CD4-positive, alpha-beta memory T cell (primary cell): ENCODE results near the gene MARCHF5. TPM values are rescaled to one million over a fixed set of nuclear protein-coding genes. Genes with fewer than 3 reads are reported as not detected.

Source experiments
- CTCF ChIA-PET: fragments of 350-600 bp; sonication (Branson Sonifier 250); formaldehyde crosslinking; loops from one replicate; lab custom pipeline; 2021; ENCODE audit warnings: inconsistent platforms; ENCODE audit not compliant: partially characterized antibody; lab: Charles Lee
- POLR2A ChIA-PET: fragments of 350-600 bp; sonication (Branson Sonifier 250); formaldehyde crosslinking; loops from one replicate; lab custom pipeline; 2021; ENCODE audit not compliant: partially characterized antibody; lab: Charles Lee
- DNase-seq, 5 donors: peaks; one replicate each; pipeline versions ENCODE4 v3.0.0 to v3.0.0-alpha.2; 2020 to 2022; ENCODE audit warnings: mixed read lengths in 1 of 5
- H3K27ac ChIP-seq: one replicate; pipeline ENCODE4 v1.7.0; 2013; ENCODE audit warnings: low read depth, low read length
- H3K27me3 ChIP-seq: 2 replicates; pipeline ENCODE4 v1.7.0; 2013; ENCODE audit warnings: mild to moderate bottlenecking, low read length, moderate library complexity; ENCODE audit not compliant: insufficient read depth
- H3K36me3 ChIP-seq: 2 replicates; pipeline ENCODE4 v1.7.0; 2013; ENCODE audit warnings: mild to moderate bottlenecking, low read length, moderate library complexity; ENCODE audit not compliant: insufficient read depth
- H3K4me1 ChIP-seq: 2 replicates; pipeline ENCODE4 v1.7.0; 2013; ENCODE audit warnings: mild to moderate bottlenecking, low read length, moderate library complexity; ENCODE audit not compliant: insufficient read depth
- H3K4me3 ChIP-seq, 2 donors: one replicate each; pipeline ENCODE4 v1.7.0; 2013; ENCODE audit warnings: low read length in 2 of 2, mild to moderate bottlenecking in 1 of 2
- H3K9me3 ChIP-seq, 2 donors: one replicate each; pipeline ENCODE4 v1.7.0; 2013; ENCODE audit warnings: low read length in 2 of 2, control low read depth in 1 of 2; ENCODE audit not compliant: control insufficient read depth in 1 of 2
- H3K27ac Mint-ChIP-seq, 7 donors: one replicate each; pipeline ENCODE4 v1.8.0; 2020 to 2021; ENCODE audit warnings: mixed read lengths in 7 of 7, mild to moderate bottlenecking in 6 of 7, inconsistent platforms in 3 of 7, moderate library complexity in 3 of 7
- H3K27me3 Mint-ChIP-seq, 2 donors: one replicate each; pipeline ENCODE4 v1.8.0; 2020 to 2021; ENCODE audit warnings: mixed read lengths in 2 of 2
- H3K36me3 Mint-ChIP-seq, 2 donors: one replicate each; pipeline ENCODE4 v1.8.0; 2020 to 2021; ENCODE audit warnings: mixed read lengths in 2 of 2, inconsistent platforms in 1 of 2, mild to moderate bottlenecking in 1 of 2
- H3K4me1 Mint-ChIP-seq, 4 donors: one replicate each; pipeline ENCODE4 v1.8.0; 2020 to 2021; ENCODE audit warnings: mixed read lengths in 4 of 4, mild to moderate bottlenecking in 1 of 4
- H3K4me3 Mint-ChIP-seq, 8 donors: one replicate each; pipeline ENCODE4 v1.8.0; 2020 to 2021; ENCODE audit warnings: mixed read lengths in 8 of 8, mild to moderate bottlenecking in 7 of 8, moderate library complexity in 6 of 8, inconsistent platforms in 3 of 8
- H3K9me3 Mint-ChIP-seq, 8 donors: one replicate each; pipeline ENCODE4 v1.8.0; 2020 to 2021; ENCODE audit warnings: mixed read lengths in 8 of 8, mild to moderate bottlenecking in 5 of 8, inconsistent platforms in 3 of 8, moderate library complexity in 1 of 8
- intact Hi-C: fragments of 100-400 bp; cut with micrococcal nuclease; formaldehyde crosslinking; loops from one replicate; pipeline ENCODE4 v1.15.1; 2023
- polyA plus RNA-seq, 2 donors: library from polyadenylated mRNA; unstranded; fragments of 300-500 nt; fragmentation: Illumina TruSeq; gene quantifications; one replicate each; pipeline ENCODE4 v1.2.3, GENCODE V29; 2021
- total RNA-seq, 2 experiments: library from RNA; stranded (reverse); gene quantifications; one replicate each; pipeline ENCODE4 v1.2.3, GENCODE V29; 2021

The MARCHF5 gene, protein sequence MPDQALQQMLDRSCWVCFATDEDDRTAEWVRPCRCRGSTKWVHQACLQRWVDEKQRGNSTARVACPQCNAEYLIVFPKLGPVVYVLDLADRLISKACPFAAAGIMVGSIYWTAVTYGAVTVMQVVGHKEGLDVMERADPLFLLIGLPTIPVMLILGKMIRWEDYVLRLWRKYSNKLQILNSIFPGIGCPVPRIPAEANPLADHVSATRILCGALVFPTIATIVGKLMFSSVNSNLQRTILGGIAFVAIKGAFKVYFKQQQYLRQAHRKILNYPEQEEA
- total RNA-seq (10 to 100 TPM; 38.6 to 40.8 TPM), polyA plus RNA-seq (10 to 100 TPM; 26.7 to 30.8 TPM)

DNA sequence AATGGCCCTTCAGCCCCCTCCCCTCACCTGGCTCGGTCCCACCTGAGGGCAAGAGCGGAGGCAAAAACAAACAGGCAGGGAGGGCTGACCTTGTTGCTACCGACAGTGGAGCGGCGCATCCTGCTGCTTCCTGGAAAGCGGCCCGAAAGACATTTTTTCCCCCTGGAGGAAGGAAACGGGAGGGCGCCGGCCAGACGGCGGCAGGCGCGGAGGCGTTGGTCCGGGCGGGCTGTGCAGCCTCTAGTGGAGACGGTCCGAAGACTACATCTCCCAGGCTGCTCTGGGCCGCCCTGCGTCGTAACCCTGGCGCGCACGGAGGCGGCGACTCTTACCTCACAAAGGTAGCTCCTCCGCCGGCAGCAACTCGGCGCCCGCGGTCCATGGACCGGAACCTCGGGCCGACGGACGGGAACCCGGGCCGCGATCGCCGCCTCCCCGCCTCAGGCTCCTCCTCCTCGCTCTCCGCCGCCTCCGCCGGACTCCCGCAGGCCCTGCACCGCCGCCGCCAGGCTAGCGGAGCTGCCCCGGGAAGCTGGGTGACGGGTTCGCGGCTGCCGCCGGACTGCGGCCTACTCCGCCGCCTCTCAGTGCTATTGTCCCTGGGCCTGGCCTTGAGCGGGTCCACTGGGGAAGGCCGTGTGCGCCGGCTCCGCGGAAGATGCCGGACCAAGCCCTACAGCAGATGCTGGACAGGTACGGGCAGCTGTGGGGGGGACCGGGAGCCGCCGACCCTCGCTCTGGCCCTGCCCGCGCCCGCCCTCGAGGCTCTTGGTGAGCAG lies at the start of gene MARCHF5, which contains the start of gene CPEB3:
TSS of gene MARCHF5 (plus strand) at position 331 of the 779 bp plus-strand sequence. CDS start at position 659, 328 bp downstream.
TSS of gene CPEB3 (minus strand) at position 242 of the 779 bp plus-strand sequence. CDS start 50,728 bp downstream, outside the sequence.
- H3K27ac Mint-ChIP-seq: peak within 1 kb of the TSS; percentile 86 to 94 (median 91)
- H3K9me3 Mint-ChIP-seq: no peaks in the 10 kb centered on the region
- intact Hi-C loops: loop anchor here (1.0 to 5.0 kb wide), 8 partner anchors 51 to 1420 kb away; partner anchors contain the start of genes CEP55, EXOC6, IDE and RPP30
- peak within 1 kb of the TSS; percentile 89 to 98 (median 96) for H3K4me3 Mint-ChIP-seq
- H3K4me1 Mint-ChIP-seq: peaks cover 18 to 39% (median 29%) of the 10 kb centered on the region in 4 donors
- H3K36me3 ChIP-seq: no peaks in the 10 kb centered on the region
- H3K4me3 ChIP-seq: peak within 1 kb of the TSS; percentile 85 to 87
- H3K27me3 Mint-ChIP-seq: no peaks in the 10 kb centered on the region
- peaks cover 26% of the 10 kb centered on the region for H3K4me1 ChIP-seq
- peaks cover 3 to 26% of the 10 kb centered on the region in 2 donors for H3K36me3 Mint-ChIP-seq
- ChIA-PET POLR2A (interaction anchor here (0.6 to 2.9 kb wide), 16 partner anchors 10 to 382 kb away, joined by 3 to 38 read pairs (median 5); partner anchors contain the start of genes BTAF1 and IDE), CTCF (interaction anchor here (0.9 to 4.5 kb wide), 14 partner anchors 8 to 283 kb away, joined by 3 to 15 read pairs (median 6); partner anchors contain the start of gene IDE)
- H3K9me3 ChIP-seq: no peaks in the 10 kb centered on the region
- H3K27me3 ChIP-seq: no peaks in the 10 kb centered on the region
- DNase-seq: peak; percentile 87 to 94 (median 89)
- peak within 1 kb of the TSS; percentile 90 for H3K27ac ChIP-seq

DNA sequence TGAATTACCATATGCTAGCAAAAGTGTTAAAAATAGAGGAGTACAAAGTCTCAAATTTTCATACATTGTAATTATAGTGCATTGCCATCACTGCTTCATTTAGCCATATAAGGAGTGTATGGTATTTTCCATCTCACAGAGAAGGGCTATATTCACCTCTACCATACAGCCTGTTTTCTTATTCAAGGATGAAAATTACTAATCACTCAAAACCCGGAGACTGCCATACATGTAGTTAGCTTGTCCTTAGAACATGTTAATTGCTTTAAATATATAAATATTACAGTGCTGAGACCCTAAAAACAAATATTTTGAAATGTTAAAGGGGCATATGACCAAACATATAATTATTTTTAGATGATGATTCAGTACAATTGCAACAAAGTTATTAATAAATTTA lies 49.5 kb upstream of the MARCHF5 start:
- Mint-ChIP-seq H3K27me3 (no peaks in the 10 kb centered on the region), H3K4me3 (peak overlapping the region; percentile 90 to 96 (median 93)), H3K27ac (peak overlapping the region in 2 of 7 donors; percentile 51 to 78), H3K9me3 (peaks cover 0 to 2% (median 0%) of the 10 kb centered on the region in 8 donors), H3K4me1 (peaks cover 24 to 48% (median 38%) of the 10 kb centered on the region in 4 donors), H3K36me3 (peaks cover 4 to 9% of the 10 kb centered on the region in 2 donors)
- H3K4me1 ChIP-seq: peaks cover 37% of the 10 kb centered on the region
- DNase-seq: no peak
- intact Hi-C loops: loop anchor here (5.0 kb wide), 1 partner anchor 331 kb away; the partner anchor contains the start of gene IDE
- H3K27ac ChIP-seq: no peak overlapping the region
- H3K27me3 ChIP-seq: no peaks in the 10 kb centered on the region
- H3K4me3 ChIP-seq: no peak overlapping the region
- ChIA-PET CTCF (interaction anchor here (1.6 to 2.3 kb wide), 2 partner anchors 45 to 50 kb away, joined by 4 to 8 read pairs; partner anchors contain the start of genes CPEB3 and MARCHF5), POLR2A (interaction anchor here (1.9 to 3.8 kb wide), 2 partner anchors 30 to 50 kb away, joined by 4 to 38 read pairs; partner anchors contain the start of genes CPEB3 and MARCHF5)
- H3K9me3 ChIP-seq: no peaks in the 10 kb centered on the region
- H3K36me3 ChIP-seq: no peaks in the 10 kb centered on the region

DNA sequence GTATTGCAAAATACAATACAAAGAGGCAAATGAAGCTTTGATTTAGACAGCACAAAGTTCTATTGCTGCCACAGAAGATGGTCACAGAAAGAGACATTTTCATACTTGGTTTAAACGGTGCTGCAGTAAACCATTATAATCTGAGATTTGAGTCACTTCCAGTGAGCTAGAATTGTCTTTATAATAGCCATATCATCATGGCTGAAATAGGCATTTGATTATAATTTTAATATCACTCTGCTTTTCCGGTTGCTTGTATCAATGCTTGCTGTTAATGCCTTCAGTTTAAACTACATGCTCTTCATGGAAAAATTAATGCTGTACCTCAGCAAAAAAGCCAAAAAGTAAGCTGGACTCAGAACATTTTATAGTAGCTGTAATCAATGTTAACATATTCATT lies 48.6 kb upstream of the MARCHF5 start:
- ChIA-PET CTCF (interaction anchor here (2.3 kb wide), 1 partner anchor 49 kb away, joined by 8 read pairs; the partner anchor contains the start of genes CPEB3 and MARCHF5), POLR2A (interaction anchor here (1.9 to 3.8 kb wide), 2 partner anchors 31 to 49 kb away, joined by 4 to 38 read pairs; partner anchors contain the start of genes CPEB3 and MARCHF5)
- no peaks in the 10 kb centered on the region for H3K36me3 ChIP-seq
- no peaks in the 10 kb centered on the region for H3K27me3 ChIP-seq
- no peaks in the 10 kb centered on the region for H3K9me3 ChIP-seq
- Mint-ChIP-seq H3K27me3 (no peaks in the 10 kb centered on the region), H3K4me3 (peak overlapping the region in 6 of 8 donors; percentile 28 to 87 (median 56)), H3K9me3 (peaks cover 0 to 2% (median 0%) of the 10 kb centered on the region in 8 donors), H3K27ac (peak overlapping the region in 4 of 7 donors; percentile 22 to 71 (median 26)), H3K4me1 (peaks cover 22 to 48% (median 34%) of the 10 kb centered on the region in 4 donors), H3K36me3 (peaks cover 0 to 9% of the 10 kb centered on the region in 2 donors)
- intact Hi-C loops: loop anchor here (5.0 kb wide), 1 partner anchor 330 kb away; the partner anchor contains the start of gene IDE
- no peak overlapping the region for H3K27ac ChIP-seq
- no peak overlapping the region for H3K4me3 ChIP-seq
- peaks cover 37% of the 10 kb centered on the region for H3K4me1 ChIP-seq
- no peak for DNase-seq

DNA sequence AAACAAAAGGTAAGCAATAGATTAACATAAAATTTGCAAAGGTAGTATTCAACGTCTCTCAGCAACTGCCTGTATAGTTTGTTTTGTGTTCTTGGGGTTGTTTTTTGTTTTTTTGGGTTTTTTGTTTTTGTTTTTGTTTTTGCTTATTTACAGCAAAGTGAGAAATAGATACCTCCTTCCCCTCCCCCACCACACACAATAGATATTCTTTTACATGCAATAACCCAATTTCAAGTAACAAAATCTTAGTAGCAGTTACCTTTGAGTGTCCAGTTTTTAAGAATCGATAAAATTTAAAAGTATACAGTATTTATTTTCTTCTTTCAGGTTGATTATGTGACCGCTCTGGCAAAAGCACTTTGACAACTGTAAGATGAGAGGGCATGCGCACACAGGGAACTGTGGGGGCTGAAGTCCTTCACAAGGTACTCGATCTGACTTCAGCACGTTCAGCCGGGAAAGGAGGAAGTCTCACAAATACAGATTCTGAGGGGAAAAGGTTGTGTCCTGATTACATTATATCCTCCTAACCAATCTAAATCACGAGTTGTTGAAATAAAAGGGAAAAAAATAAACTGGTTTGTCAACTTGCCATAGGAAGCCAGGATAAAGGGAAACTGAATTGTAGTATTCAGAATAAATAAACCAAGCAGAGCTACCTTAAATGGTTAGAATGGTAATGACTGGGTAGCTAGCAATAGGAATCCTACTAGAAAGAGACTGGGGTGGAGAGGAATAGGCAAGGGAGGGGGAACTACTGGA lies 47.9 kb upstream of the MARCHF5 start:
- Histone ChIP-seq H3K27me3 (no peaks in the 10 kb centered on the region), H3K4me1 (peaks cover 35% of the 10 kb centered on the region), H3K4me3 (no peak overlapping the region), H3K9me3 (no peaks in the 10 kb centered on the region), H3K27ac (no peak overlapping the region), H3K36me3 (no peaks in the 10 kb centered on the region)
- Mint-ChIP-seq H3K27ac (peak overlapping the region in 5 of 7 donors; percentile 23 to 68 (median 32)), H3K9me3 (peaks cover 0 to 2% (median 0%) of the 10 kb centered on the region in 8 donors), H3K4me3 (peak overlapping the region; percentile 59 to 93 (median 82)), H3K36me3 (peaks cover 0 to 9% of the 10 kb centered on the region in 2 donors), H3K4me1 (peaks cover 19 to 45% (median 30%) of the 10 kb centered on the region in 4 donors), H3K27me3 (no peaks in the 10 kb centered on the region)
- ChIA-PET POLR2A (interaction anchor here (0.7 to 3.8 kb wide), 3 partner anchors 31 to 331 kb away, joined by 3 to 38 read pairs (median 4); partner anchors contain the start of genes CPEB3, IDE and MARCHF5), CTCF (no interaction called here)
- intact Hi-C loops: loop anchor here (1.0 to 5.0 kb wide), 2 partner anchors 32 to 329 kb away; partner anchors contain the start of gene IDE
- DNase-seq: peak; percentile 30 to 45 (median 38)

DNA sequence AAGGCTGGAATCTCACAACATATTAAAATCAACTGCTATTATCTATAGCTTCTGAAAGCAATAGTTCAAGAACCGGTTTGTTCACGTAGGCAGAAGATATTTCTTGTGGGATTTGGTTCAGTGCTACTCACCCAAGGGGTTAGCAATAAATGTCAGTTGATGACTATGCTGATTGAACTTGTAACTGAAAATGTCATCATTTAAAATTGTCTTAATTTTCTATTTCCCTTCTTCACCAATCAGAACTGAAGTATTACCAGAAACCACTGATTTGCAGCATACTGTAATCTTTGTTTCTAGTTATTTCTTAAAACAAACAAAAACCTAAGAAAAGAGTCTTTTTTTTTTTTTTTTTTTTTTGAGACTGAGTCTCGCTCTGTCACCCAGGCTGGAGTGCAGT lies 46.2 kb upstream of the MARCHF5 start:
- intact Hi-C loops: loop anchor here (5.0 kb wide), 1 partner anchor 328 kb away; the partner anchor contains the start of gene IDE
- POLR2A ChIA-PET: interaction anchor here (1.2 kb wide), 1 partner anchor 22 kb away, joined by 3 read pairs; no protein-coding TSS in a partner anchor

DNA sequence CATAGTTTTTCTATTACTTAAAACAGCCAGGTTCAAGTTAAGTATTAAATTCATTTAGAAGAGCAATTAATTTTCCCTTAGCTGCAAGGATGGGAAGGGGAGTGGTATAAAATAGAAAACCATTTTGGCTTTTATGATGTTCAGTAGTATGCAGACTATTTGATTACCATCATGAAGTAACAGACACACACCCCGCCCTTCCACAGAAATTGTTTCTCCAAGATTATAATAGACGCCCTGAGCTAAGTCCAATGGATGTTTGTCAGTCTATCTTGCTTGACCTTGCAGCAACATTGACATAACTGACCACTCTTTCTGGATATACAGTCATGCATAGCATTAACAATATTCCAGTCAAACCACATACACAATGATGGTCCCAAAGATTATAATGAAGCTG lies 42.4 kb upstream of the MARCHF5 start:
- Mint-ChIP-seq H3K9me3 (no peaks in the 10 kb centered on the region), H3K4me3 (no peak overlapping the region), H3K27ac (no peak overlapping the region), H3K4me1 (peaks cover 0 to 2% (median under 1%) of the 10 kb centered on the region in 4 donors), H3K27me3 (no peaks in the 10 kb centered on the region), H3K36me3 (peaks cover 0 to 3% of the 10 kb centered on the region in 2 donors)
- Histone ChIP-seq H3K36me3 (no peaks in the 10 kb centered on the region), H3K27ac (no peak overlapping the region), H3K4me1 (peaks cover 2% of the 10 kb centered on the region), H3K4me3 (no peak overlapping the region), H3K27me3 (no peaks in the 10 kb centered on the region), H3K9me3 (no peaks in the 10 kb centered on the region)
- CTCF ChIA-PET: no interaction called here
- DNase-seq: no peak
- POLR2A ChIA-PET: no interaction called here
- intact Hi-C loops: no loop called here

More for the DNA sequence above, 46.2 kb upstream of the MARCHF5 start:
- Mint-ChIP-seq H3K27ac (no peak overlapping the region), H3K36me3 (peaks cover 0 to 7% of the 10 kb centered on the region in 2 donors), H3K9me3 (no peaks in the 10 kb centered on the region), H3K4me1 (peaks cover 9 to 33% (median 17%) of the 10 kb centered on the region in 4 donors), H3K4me3 (no peak overlapping the region), H3K27me3 (no peaks in the 10 kb centered on the region)
- Histone ChIP-seq H3K36me3 (no peaks in the 10 kb centered on the region), H3K4me3 (no peak overlapping the region), H3K27me3 (no peaks in the 10 kb centered on the region), H3K9me3 (no peaks in the 10 kb centered on the region), H3K4me1 (peaks cover 21% of the 10 kb centered on the region), H3K27ac (no peak overlapping the region)
- CTCF ChIA-PET: interaction anchor here (1.2 kb wide), 1 partner anchor 60 kb away, joined by 3 read pairs; no protein-coding TSS in a partner anchor
- DNase-seq: no peak
